Ovary (tissue), 9 donors: ENCODE measurements around the gene CMTM7. TPM values are rescaled to one million over a fixed set of nuclear protein-coding genes. Genes with fewer than 3 reads are reported as not detected.

ENCODE experiments used
- DNase-seq, 5 donors: peaks; one replicate each; pipeline ENCODE4 v3.0.0-alpha.2; 2019 to 2020
- H3K27ac ChIP-seq, 2 donors: fragments of 200-600 bp; one replicate each; pipeline versions ENCODE4 v1.5.1 to v1.8.0; 2019 to 2022
- H3K27me3 ChIP-seq: fragments of 200-600 bp; one replicate; pipeline ENCODE4 v1.8.0; 2022
- H3K36me3 ChIP-seq: fragments of 200-600 bp; sonication (generic); one replicate; pipeline ENCODE4 v1.5.1; 2019
- H3K4me1 ChIP-seq: one replicate; pipeline ENCODE4 v1.8.1; 2013; ENCODE audit warnings: mild to moderate bottlenecking, moderate library complexity; ENCODE audit not compliant: insufficient read depth
- H3K4me3 ChIP-seq: fragments of 200-600 bp; sonication (generic); one replicate; pipeline ENCODE4 v1.5.1; 2017
- H3K9me3 ChIP-seq, 2 donors: fragments of 200-600 bp in 1 of 2; sonication (generic) in 1 of 2; one replicate each; pipeline versions ENCODE4 v1.5.1 to v1.8.1; 2013 to 2019; ENCODE audit warnings: mild to moderate bottlenecking in 1 of 2, moderate library complexity in 1 of 2
- EP300 ChIP-seq: sonication (generic); formaldehyde crosslinking; IDR thresholded peaks from one replicate; pipeline ENCODE4 v1.6.1; 2017; ENCODE audit warnings: antibody characterized with exemption
- POLR2A ChIP-seq: fragments of 450-650 bp; IDR thresholded peaks from one replicate; pipeline ENCODE4 v1.6.1; 2017; ENCODE audit warnings: antibody characterized with exemption, mild to moderate bottlenecking, moderate library complexity
- WGBS, 3 donors: extraction: QIAGEN DNeasy Blood & Tissue Kit in 1 of 3; methylation state at CpG; one replicate each; pipeline versions ENCODE4 v1.1.5 to v1.1.7; 2013 to 2017; 5-methylcytosine and 5-hydroxymethylcytosine counted together
- intact Hi-C, 4 donors: fragments of 100-400 bp; cut with DNase I; formaldehyde crosslinking; loops; one replicate each; pipeline versions ENCODE4 v1.11.0 to v1.15.1; 2022 to 2023
- polyA plus RNA-seq, 2 donors: library from polyadenylated mRNA; stranded (reverse); fragments of 200-250 nt in 1 of 2; fragments of 350-450 nt in 1 of 2; fragmentation: Illumina TruSeq in 1 of 2; extraction: RNeasy Lipid Tissue Mini Kit (QIAGEN cat#74804) in 1 of 2; gene quantifications; one replicate each; pipeline ENCODE4 v1.2.3, GENCODE V29; 2013 to 2014
- total RNA-seq, 7 donors: library from RNA; depleted of rRNA in 2 of 7; stranded (reverse); fragments of >200 nt in 2 of 7; fragmentation: NEBNext Ultra II Directional in 3 of 7; extraction: Animal tissue kit (Norgen Biotek cat#: 25700) in 3 of 7; gene quantifications; one replicate each; pipeline versions ENCODE4 v1.1.0 to v1.2.4, GENCODE V29; 2016 to 2023
- TF ChIP-seq, protein P1 (sequence below), 3 donors: fragments of 450-650 bp in 2 of 3; fragments of 200-600 bp in 1 of 3; IDR thresholded peaks; one replicate each; pipeline versions ENCODE4 v1.5.1 to v1.8.0; 2016 to 2022; ENCODE audit warnings: antibody characterized with exemption in 3 of 3, mild to moderate bottlenecking in 1 of 3
- donor health status: DM: no; HTN: no; CAD: no; lungs with moderate emphysema.
- donor health status: DM: no; HTN: no; CAD: no.
- donor health status: Bipolar disorder and iron deficiency.
- donor health status: DM: yes; HTN: yes; CAD: no.
- donor health status: DM: no; HTN: no; CAD: no.
- donor health status: DM: yes; HTN: yes; CAD: no.

CMTM7 gene
- total and polyA plus RNA-seq, 9 donors, result 2.7 to 63.4 (median 7.6) TPM

GRCh38 chr3:32448686-32449474 lies 57.2 kb downstream of the CMTM7 start:
- intact Hi-C loops, result no loop called here
- no peak overlapping the region for H3K27ac ChIP-seq
- DNase-seq, result no peak
- H3K4me1 ChIP-seq, result no peaks in the 10 kb centered on the region
- no peak overlapping the region for H3K4me3 ChIP-seq
- TF ChIP-seq POLR2A (no peak), EP300 (no peak)
- TF ChIP-seq, protein P1, sequence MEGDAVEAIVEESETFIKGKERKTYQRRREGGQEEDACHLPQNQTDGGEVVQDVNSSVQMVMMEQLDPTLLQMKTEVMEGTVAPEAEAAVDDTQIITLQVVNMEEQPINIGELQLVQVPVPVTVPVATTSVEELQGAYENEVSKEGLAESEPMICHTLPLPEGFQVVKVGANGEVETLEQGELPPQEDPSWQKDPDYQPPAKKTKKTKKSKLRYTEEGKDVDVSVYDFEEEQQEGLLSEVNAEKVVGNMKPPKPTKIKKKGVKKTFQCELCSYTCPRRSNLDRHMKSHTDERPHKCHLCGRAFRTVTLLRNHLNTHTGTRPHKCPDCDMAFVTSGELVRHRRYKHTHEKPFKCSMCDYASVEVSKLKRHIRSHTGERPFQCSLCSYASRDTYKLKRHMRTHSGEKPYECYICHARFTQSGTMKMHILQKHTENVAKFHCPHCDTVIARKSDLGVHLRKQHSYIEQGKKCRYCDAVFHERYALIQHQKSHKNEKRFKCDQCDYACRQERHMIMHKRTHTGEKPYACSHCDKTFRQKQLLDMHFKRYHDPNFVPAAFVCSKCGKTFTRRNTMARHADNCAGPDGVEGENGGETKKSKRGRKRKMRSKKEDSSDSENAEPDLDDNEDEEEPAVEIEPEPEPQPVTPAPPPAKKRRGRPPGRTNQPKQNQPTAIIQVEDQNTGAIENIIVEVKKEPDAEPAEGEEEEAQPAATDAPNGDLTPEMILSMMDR (IDR thresholded peaks at IDR 0.05), result no peak
- no peaks in the 10 kb centered on the region for H3K9me3 ChIP-seq
- H3K27me3 ChIP-seq, result no peaks in the 10 kb centered on the region
- H3K36me3 ChIP-seq, result no peaks in the 10 kb centered on the region
- WGBS, 3 donors, result 82 to 85% (median 84%) methylated on average over 14 of the region's 14 CpGs

DNA sequence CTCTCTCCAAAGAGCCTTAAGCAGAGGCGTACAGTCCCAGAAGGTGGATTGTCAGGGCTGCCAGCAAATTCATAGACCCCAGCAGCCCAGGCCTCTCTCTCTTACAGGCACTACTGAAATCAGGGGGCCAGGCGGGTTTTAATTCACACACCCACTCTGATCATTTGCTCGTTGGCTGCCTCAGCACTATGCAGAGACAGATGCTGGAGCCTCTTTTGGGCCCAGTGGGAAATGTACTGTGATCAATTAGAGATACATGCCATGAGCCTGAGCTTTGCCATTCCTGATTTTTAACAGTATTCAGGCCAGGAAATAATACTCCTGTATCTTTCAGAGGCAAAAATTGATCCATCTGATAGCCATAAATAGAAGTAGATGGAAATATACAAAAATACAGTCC lies 58.0 kb downstream of the CMTM7 start:
- no peak for DNase-seq
- 89 to 96% (median 94%) methylated on average over 3 of the region's 3 CpGs for WGBS, 3 donors
- Histone ChIP-seq H3K36me3 (no peaks in the 10 kb centered on the region), H3K4me1 (no peaks in the 10 kb centered on the region), H3K9me3 (no peaks in the 10 kb centered on the region), H3K27me3 (no peaks in the 10 kb centered on the region), H3K27ac (no peak overlapping the region), H3K4me3 (no peak overlapping the region)
- intact Hi-C loops, result no loop called here
- TF ChIP-seq, protein P1 (IDR thresholded peaks at IDR 0.05), result no peak
- TF ChIP-seq EP300 (no peak), POLR2A (no peak)

- Histone ChIP-seq H3K27ac (no peak overlapping the region), H3K4me3 (no peak overlapping the region), H3K27me3 (no peaks in the 10 kb centered on the region), H3K4me1 (no peaks in the 10 kb centered on the region), H3K9me3 (no peaks in the 10 kb centered on the region), H3K36me3 (no peaks in the 10 kb centered on the region)
- WGBS, 3 donors, result 94 to 100% (median 97%) methylated on average over 2 of the region's 2 CpGs
- TF ChIP-seq POLR2A, result no peak
- TF ChIP-seq, protein P1 (IDR thresholded peaks at IDR 0.05), result no peak
- TF ChIP-seq EP300, result no peak
- intact Hi-C loops, result no loop called here
- no peak for DNase-seq
Measured at GRCh38 chr3:32450426-32450825, 58.8 kb downstream of the CMTM7 start.

DNA sequence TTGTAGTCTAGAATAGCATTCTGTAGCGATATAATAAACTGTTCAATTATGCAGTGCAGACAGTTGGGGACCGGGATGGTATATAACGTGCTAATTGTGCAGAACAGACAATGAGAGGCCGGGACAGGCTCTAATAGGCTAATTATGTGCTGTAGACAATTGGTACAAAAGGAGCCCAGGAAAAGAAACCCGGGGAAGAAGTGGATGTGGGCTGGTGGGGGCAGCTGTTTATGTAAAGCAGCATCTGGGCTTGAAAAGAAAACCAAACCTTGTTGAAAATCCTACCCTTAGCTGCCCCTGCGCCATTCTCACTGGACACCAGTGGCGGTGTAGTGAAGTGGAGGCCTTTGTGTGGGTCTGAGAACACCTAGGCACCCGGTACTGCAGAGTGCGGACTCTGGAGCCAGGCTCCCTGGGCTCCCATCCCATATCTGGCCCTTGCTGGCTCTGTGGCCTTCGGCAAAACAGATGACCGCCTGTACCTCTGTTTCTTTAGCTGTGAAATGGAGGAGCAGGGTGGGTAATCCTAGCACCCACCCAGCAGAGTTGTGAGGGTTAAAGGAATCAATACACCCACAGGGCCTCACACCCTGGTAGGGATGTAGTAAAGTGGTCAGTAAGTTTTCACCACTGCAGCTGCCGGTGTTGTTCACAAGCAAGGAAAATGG lies 59.5 kb downstream of the CMTM7 start:
- 93 to 94% (median 94%) methylated on average over 12 of the region's 12 CpGs for WGBS, 3 donors
- intact Hi-C loops, result no loop called here
- H3K27ac ChIP-seq, result no peak overlapping the region
- no peaks in the 10 kb centered on the region for H3K4me1 ChIP-seq
- H3K27me3 ChIP-seq, result no peaks in the 10 kb centered on the region
- H3K4me3 ChIP-seq, result no peak overlapping the region
- no peaks in the 10 kb centered on the region for H3K36me3 ChIP-seq
- TF ChIP-seq EP300, result no peak
- TF ChIP-seq, protein P1 (IDR thresholded peaks at IDR 0.05), result no peak
- no peak for TF ChIP-seq POLR2A
- no peaks in the 10 kb centered on the region for H3K9me3 ChIP-seq
- DNase-seq, result no peak
